Measurements from ENCODE around the gene DPH2. TPM values are rescaled to one million over a fixed set of nuclear protein-coding genes. Genes with fewer than 3 reads are reported as not detected.
A peak's percentile ranks its signal among the peaks of the same experiment; 100 is the strongest.

DPH2 gene
- total and polyA plus RNA-seq, 7 donors: 37.8 to 123 (median 53.7) TPM

DNA sequence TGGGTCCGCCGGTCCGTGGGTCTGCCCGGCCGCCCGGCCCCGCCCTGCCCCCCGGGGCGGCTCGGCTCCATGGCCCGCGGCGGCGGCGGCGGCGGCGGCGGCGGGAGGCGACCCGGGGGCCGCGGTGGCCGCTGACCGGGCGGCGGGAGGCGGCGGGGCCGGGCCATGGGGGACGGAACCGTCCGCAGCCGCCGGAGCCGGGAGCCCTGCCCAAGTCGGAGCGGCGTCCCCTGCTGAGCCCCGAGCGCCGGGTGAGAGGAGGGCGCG is 9.4 kb downstream of the DPH2 start:
- intact Hi-C loops (cut with DNase I): no loop called here
- 0 to 2% (median 1%) methylated on average over 11 to 45 of the region's 45 CpGs for WGBS, 3 donors
- peaks cover 0 to 35% of the 10 kb centered on the region in 2 donors for H3K36me3 ChIP-seq (ENCODE audit: insufficient read depth in 1 of 2, low read depth in 1 of 2)
- peak overlapping the region; percentile 74 for H3K27ac ChIP-seq
- DNase-seq: no peak
- TF ChIP-seq, protein P1, sequence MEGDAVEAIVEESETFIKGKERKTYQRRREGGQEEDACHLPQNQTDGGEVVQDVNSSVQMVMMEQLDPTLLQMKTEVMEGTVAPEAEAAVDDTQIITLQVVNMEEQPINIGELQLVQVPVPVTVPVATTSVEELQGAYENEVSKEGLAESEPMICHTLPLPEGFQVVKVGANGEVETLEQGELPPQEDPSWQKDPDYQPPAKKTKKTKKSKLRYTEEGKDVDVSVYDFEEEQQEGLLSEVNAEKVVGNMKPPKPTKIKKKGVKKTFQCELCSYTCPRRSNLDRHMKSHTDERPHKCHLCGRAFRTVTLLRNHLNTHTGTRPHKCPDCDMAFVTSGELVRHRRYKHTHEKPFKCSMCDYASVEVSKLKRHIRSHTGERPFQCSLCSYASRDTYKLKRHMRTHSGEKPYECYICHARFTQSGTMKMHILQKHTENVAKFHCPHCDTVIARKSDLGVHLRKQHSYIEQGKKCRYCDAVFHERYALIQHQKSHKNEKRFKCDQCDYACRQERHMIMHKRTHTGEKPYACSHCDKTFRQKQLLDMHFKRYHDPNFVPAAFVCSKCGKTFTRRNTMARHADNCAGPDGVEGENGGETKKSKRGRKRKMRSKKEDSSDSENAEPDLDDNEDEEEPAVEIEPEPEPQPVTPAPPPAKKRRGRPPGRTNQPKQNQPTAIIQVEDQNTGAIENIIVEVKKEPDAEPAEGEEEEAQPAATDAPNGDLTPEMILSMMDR (IDR thresholded peaks at IDR 0.05): no peak
- no peaks in the 10 kb centered on the region for H3K27me3 ChIP-seq (ENCODE audit: insufficient read depth in 3 of 3, low read length in 2 of 3)
- H3K4me1 ChIP-seq: peaks cover 30% of the 10 kb centered on the region
- H3K9me3 ChIP-seq: no peaks in the 10 kb centered on the region
- ATAC-seq: no peak
- peak overlapping the region; percentile 94 for H3K4me3 ChIP-seq

DNA sequence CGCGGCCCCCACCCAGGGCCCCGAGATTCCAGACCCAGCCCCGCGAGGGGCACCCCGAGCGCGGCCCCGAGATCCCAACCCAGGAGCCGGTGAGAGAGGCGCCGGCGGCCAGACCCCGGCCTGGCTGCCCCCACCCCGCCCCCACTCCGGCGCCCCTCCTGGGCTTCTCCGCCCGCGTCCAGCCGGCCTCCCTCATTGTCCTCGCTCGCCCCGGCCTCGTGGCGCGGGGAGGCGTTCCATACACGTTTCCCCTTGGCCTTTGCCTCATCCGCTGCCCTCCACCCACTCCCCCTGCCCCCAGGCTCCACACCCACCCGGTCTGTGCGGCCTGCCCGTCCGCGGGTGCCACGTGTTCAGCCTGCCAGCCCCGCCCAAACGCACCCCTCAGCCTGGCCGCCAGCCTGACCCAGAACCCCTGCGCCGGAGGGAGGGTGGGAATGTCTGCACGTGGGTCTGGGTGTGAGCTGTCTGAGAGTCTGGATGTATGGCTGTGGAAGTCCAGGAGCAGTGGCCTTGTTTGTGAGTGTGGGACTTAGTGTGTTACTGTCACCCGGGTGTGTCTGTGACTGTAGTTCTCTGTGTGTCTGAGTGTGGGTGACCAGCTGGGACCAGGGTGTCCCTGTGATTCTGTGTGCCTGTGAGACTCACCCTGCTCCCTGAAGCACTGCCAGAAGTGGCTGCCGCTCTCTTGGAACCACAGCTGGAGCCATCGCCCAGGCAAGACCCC is 9.9 kb downstream of the DPH2 start:
- ATAC-seq (peak; percentile 11 to 19 (median 15)), DNase-seq (peak; percentile 53 to 75)
- H3K27me3 ChIP-seq (ENCODE audit: insufficient read depth in 3 of 3, low read length in 2 of 3): no peaks in the 10 kb centered on the region
- H3K4me3 ChIP-seq: peak overlapping the region; percentile 94
- peaks cover 28% of the 10 kb centered on the region for H3K4me1 ChIP-seq
- no peaks in the 10 kb centered on the region for H3K9me3 ChIP-seq
- intact Hi-C loops (cut with DNase I): no loop called here
- H3K27ac ChIP-seq: peak overlapping the region; percentile 74
- TF ChIP-seq, protein P1 (IDR thresholded peaks at IDR 0.05): no peak
- 2 to 8% (median 3%) methylated on average over 21 to 45 of the region's 45 CpGs for WGBS, 3 donors
- H3K36me3 ChIP-seq (ENCODE audit: insufficient read depth in 1 of 2, low read depth in 1 of 2): peaks cover 0 to 40% of the 10 kb centered on the region in 2 donors

DNA sequence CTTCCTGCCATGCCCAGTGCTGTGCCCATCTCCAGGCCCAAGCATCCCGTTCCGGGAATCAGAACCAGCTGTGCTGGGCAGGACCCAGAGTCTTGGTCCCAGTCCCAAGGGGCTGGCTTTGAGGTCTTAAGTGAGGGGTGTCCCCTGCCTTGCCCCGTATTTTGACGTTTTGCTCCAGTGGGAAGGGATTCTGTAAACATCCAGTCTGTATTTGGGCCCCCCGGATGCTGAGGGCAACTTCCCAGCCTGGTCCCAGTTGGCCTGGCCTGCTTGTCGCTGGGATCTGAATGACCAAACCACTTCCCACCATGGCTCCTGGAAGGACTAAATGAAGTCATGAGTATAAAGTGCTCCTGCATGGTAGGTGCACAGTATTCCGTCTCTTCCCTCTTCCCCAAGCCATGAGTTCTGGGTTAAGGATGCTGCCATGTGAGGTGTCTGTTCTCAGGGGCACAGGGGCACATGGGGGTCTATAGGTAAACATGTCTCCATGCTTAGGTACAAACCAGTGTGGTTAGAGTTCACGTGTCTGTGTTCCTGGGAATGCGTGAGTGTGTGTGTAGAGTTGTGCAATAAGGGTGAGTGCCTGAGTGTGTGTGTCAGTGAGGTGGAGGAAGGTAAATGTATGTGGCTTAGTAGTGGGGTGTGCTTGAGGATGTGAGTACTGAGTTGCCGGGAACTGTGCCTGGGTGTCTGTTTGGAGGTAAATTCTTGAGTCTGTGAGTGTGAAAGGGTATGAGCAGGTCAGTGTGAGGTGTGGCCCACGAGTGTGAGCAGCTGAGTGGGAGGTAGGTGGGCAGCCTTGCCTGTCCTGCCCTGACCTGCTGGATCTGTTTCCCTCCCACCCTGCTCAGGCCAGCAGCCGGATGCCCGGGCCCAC is 10.7 kb downstream of the DPH2 start:
- H3K27me3 ChIP-seq (ENCODE audit: insufficient read depth in 3 of 3, low read length in 2 of 3): no peaks in the 10 kb centered on the region
- H3K4me3 ChIP-seq: peak overlapping the region; percentile 94
- ATAC-seq (no peak), DNase-seq (no peak)
- peaks cover 27% of the 10 kb centered on the region for H3K4me1 ChIP-seq
- WGBS, 3 donors: 55 to 60% (median 57%) methylated on average over 13 of the region's 13 CpGs
- intact Hi-C loops (cut with DNase I): no loop called here
- TF ChIP-seq, protein P1 (IDR thresholded peaks at IDR 0.05): no peak
- peaks cover 0 to 44% of the 10 kb centered on the region in 2 donors for H3K36me3 ChIP-seq (ENCODE audit: insufficient read depth in 1 of 2, low read depth in 1 of 2)
- H3K27ac ChIP-seq: peak overlapping the region; percentile 74
- H3K9me3 ChIP-seq: no peaks in the 10 kb centered on the region

DNA sequence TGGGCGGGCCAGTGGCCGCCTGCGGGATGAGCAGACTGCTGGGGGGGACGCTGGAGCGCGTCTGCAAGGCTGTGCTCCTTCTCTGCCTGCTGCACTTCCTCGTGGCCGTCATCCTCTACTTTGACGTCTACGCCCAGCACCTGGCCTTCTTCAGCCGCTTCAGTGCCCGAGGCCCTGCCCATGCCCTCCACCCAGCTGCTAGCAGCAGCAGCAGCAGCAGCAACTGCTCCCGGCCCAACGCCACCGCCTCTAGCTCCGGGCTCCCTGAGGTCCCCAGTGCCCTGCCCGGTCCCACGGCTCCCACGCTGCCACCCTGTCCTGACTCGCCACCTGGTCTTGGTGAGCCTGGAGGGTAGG is 11.3 kb downstream of the DPH2 start:
- H3K9me3 ChIP-seq: no peaks in the 10 kb centered on the region
- no peak overlapping the region for H3K27ac ChIP-seq
- 87 to 88% (median 88%) methylated on average over 19 to 20 of the region's 20 CpGs for WGBS, 3 donors
- H3K36me3 ChIP-seq (ENCODE audit: insufficient read depth in 1 of 2, low read depth in 1 of 2): peaks cover 0 to 48% of the 10 kb centered on the region in 2 donors
- H3K27me3 ChIP-seq (ENCODE audit: insufficient read depth in 3 of 3, low read length in 2 of 3): no peaks in the 10 kb centered on the region
- peaks cover 20% of the 10 kb centered on the region for H3K4me1 ChIP-seq
- ATAC-seq (no peak), DNase-seq (no peak)
- H3K4me3 ChIP-seq: no peak overlapping the region
- intact Hi-C loops (cut with DNase I): no loop called here
- TF ChIP-seq, protein P1 (IDR thresholded peaks at IDR 0.05): no peak
